Stimulated activated memory B cell treated with anti-CD40 and anti-IgM and Interleukin-4, amounts not matched to agents 10 μg/mL and 1 μg/mL and 100 μg/mL, for 72 hours (primary cell): ENCODE results near the gene HOXC10.

Source experiments
- ATAC-seq: fragments of 150-1000 bp; cut with Tn5 transposase; 2 replicates; pipeline ENCODE4 v1.10.0; 2021
- H3K27ac Mint-ChIP-seq: one replicate; pipeline ENCODE4 v1.8.0; 2022; ENCODE audit warnings: mild to moderate bottlenecking, mixed read lengths
- H3K27me3 Mint-ChIP-seq: one replicate; pipeline ENCODE4 v1.8.0; 2022; ENCODE audit warnings: mixed read lengths
- H3K36me3 Mint-ChIP-seq: one replicate; pipeline ENCODE4 v1.8.0; 2022; ENCODE audit warnings: mixed read lengths
- H3K4me1 Mint-ChIP-seq: one replicate; pipeline ENCODE4 v1.8.0; 2022; ENCODE audit warnings: mixed read lengths
- H3K4me3 Mint-ChIP-seq: one replicate; pipeline ENCODE4 v1.8.0; 2022; ENCODE audit warnings: mild to moderate bottlenecking, moderate library complexity, mixed read lengths
- H3K9me3 Mint-ChIP-seq: one replicate; pipeline ENCODE4 v1.8.0; 2022; ENCODE audit warnings: mixed read lengths

HOXC10 gene

DNA sequence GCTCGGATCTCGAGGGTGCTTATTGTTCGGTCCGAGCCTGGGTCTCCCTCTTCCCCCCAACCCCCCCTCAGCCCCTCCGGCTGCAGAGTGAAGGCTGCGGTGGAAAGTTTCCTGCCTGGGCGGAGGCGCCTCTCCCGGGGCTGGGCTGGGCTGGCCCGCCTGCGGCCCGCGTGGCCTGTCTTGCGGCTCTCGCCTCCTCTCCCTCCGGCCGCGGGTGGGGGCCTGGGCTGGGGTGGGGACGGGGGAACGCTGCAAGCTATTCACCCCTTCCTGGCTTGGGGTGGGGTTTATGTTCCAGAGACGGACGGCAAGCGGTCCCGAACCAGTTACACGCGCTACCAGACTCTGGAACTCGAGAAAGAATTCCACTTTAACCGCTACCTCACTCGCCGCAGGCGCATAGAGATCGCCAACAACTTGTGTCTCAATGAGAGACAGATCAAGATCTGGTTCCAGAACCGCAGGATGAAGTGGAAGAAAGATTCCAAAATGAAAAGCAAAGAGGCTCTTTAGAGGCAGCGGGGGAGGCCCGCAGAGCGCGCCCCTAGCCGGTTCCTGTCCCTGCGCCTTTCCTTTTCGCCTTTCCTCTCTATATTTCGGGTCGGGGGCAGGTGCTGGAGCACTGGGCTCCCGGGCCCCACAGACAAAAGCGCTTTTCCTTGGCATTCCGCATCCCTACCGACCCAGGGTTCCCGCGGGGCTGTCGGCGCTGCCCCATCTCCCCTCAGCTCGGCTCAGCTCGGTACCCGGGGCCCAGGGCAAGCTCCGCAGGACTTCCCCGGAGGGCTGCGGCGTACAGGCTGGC, 49.2 kb downstream of the HOXC10 start:
- Mint-ChIP-seq H3K27ac (no peak overlapping the region), H3K36me3 (no peaks in the 10 kb centered on the region), H3K9me3 (no peaks in the 10 kb centered on the region), H3K4me1 (peaks cover 26% of the 10 kb centered on the region), H3K27me3 (peaks cover 95% of the 10 kb centered on the region), H3K4me3 (peak overlapping the region; percentile 61)
- peak; percentile 18 for ATAC-seq

DNA sequence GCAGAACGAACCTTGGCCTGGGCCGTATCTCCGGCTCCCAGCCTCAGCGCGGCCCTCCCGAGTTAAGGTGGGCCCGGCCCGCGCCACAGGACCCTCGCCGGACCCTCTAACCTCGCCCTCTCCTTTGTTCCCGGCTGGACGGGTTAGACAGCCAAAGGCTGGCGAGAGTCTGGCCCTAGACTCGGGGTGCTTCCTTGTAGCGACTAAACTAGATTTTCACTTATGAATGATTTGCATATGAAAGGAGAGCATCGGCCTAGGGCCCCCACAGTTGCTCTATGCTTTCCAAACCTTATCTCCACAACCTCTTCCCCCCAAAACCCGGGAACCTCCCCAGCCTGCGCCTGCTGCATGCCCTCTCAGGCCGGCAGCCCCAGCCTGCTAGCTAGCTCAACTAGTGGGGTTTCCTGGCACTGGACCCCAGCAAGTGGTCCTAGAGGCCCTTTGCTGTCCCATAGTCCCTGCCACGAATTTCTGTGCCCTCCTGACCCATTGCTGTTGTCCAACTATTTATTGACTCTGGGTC, 49.9 kb downstream of the HOXC10 start:
- Mint-ChIP-seq H3K27me3 (peaks cover 95% of the 10 kb centered on the region), H3K4me1 (peaks cover 26% of the 10 kb centered on the region), H3K36me3 (no peaks in the 10 kb centered on the region), H3K4me3 (peak overlapping the region; percentile 42), H3K27ac (no peak overlapping the region), H3K9me3 (no peaks in the 10 kb centered on the region)
- no peak for ATAC-seq

DNA sequence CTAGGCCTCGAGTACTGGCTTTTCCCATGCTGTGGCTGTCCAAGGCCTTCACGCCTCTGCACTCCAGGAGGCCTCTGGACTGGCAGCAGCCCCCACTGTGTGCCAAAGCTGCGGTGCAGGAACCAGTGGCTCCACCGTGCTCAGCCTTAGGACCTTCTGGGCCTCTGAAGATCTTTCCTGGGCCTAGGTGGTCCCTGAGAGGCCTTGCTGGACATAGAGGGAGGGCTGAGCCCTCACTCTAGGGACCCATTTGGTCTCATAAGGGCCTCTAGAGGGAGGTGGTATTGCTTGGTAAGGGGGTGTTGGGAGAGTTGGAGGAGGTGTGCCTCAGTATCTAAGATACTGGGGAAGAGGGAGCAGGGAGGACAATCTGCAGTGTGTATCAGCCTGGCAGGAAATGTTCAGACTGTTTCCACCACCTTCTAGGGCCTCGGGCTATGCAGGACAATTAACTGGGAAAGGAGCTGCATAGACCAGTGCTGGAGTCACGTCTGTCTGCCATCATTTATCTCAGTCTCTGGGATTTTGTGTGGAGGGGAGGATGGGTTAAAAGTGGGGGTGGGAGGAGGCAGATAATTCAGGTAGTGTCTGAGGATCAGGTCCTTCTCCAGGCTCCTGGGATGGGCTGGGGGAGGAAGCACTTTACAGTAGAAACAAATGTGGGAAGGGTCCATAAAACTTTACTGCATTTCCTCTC, 50.8 kb downstream of the HOXC10 start:
- H3K27me3 Mint-ChIP-seq = peaks cover 95% of the 10 kb centered on the region
- H3K36me3 Mint-ChIP-seq = no peaks in the 10 kb centered on the region
- peaks cover 26% of the 10 kb centered on the region for H3K4me1 Mint-ChIP-seq
- H3K4me3 Mint-ChIP-seq = no peak overlapping the region
- ATAC-seq = no peak
- no peaks in the 10 kb centered on the region for H3K9me3 Mint-ChIP-seq
- no peak overlapping the region for H3K27ac Mint-ChIP-seq

DNA sequence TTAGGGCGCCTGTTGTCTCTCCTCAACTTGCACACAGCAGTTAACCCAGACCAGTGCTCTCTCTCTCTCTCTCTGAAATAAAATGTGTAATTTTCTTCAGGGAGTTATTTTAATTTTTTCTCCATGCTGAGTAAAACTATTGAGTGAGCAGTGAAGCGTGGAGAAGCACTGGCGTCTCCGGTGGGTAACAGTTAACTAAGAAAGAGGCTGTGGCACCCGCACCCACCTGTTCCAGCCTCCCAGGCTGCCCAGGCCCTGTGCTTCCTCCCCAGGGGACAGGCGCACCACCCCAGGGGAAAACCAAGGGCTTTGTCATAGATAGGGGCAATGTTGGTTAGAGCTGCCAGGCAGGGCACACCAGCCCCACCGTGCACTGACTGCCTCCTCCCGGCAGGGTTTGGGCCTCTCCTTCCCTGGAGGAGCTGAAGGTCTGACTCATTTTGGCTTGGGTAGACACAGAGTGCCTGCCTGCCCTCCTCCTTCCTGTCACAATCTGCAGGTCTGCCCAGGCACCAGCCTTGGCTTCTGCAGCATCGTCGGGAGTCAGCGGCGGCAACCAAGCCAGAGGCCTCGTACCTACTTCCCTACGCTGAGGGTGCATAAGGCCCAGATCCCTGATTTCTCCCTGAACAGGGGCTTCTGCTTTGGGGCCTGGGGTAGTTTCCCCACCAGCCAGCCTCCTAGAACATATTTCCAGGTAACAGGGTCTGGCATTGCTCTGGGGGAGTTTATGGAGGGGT, 51.8 kb downstream of the HOXC10 start:
- no peaks in the 10 kb centered on the region for H3K9me3 Mint-ChIP-seq
- H3K36me3 Mint-ChIP-seq = no peaks in the 10 kb centered on the region
- no peak overlapping the region for H3K4me3 Mint-ChIP-seq
- peak; percentile 44 for ATAC-seq
- peaks cover 95% of the 10 kb centered on the region for H3K27me3 Mint-ChIP-seq
- H3K4me1 Mint-ChIP-seq = peaks cover 26% of the 10 kb centered on the region
- no peak overlapping the region for H3K27ac Mint-ChIP-seq

DNA sequence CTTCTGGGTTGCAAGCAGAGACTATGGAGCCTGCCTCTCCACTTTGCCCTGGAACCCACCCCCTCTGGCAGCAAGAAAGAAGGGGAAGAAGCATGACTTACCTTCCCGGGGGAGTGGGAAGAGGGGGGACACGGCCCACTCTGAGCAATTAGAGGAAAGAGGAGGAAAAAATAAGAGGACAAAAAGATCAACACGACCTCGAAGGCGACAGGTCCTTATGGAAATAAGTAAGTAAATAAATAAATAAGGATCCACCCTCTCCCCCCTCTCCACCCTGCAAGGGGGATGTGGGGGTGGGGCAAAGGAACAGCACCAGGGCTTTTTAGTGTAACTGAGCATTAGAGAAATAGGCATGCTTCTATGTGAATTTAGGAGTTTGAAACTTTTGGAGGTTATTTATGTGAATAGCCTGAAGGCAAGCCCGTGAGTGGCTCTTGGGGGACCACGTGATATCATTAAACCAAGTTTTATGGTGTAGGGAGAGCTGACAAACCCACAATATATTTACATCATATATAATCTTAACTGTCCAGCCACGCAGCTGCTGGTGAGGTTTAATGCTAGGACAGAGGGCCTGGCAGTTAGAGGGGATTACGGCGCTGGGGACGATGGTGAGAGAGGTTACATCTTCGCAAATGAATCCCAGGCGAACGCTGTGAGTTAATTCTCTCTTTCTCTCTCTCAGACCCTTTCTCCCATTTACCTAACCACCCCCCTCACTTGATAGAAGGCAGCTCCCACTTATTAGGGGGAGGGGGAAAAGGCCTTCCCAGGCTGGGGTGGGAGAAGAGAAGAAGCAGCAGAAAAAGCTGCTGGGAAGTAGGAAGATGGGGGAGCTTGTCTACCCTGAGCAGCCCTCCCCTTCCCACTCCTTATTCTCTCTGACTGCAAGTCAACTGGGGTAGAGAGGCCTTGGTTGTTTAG, 52.7 kb downstream of the HOXC10 start:
- no peaks in the 10 kb centered on the region for H3K36me3 Mint-ChIP-seq
- no peak overlapping the region for H3K4me3 Mint-ChIP-seq
- H3K27ac Mint-ChIP-seq = no peak overlapping the region
- H3K4me1 Mint-ChIP-seq = peaks cover 21% of the 10 kb centered on the region
- no peak for ATAC-seq
- H3K9me3 Mint-ChIP-seq = no peaks in the 10 kb centered on the region
- peaks cover 95% of the 10 kb centered on the region for H3K27me3 Mint-ChIP-seq

GRCh38 chr12:54038284-54038870, 53.4 kb downstream of the HOXC10 start:
- Mint-ChIP-seq H3K9me3 (no peaks in the 10 kb centered on the region), H3K4me3 (no peak overlapping the region), H3K27ac (no peak overlapping the region), H3K36me3 (no peaks in the 10 kb centered on the region), H3K27me3 (peaks cover 95% of the 10 kb centered on the region), H3K4me1 (peaks cover 14% of the 10 kb centered on the region)
- ATAC-seq = no peak

GRCh38 chr12:54038871-54039414, 54.0 kb downstream of the HOXC10 start:
- Mint-ChIP-seq H3K4me1 (peaks cover 12% of the 10 kb centered on the region), H3K27ac (no peak overlapping the region), H3K36me3 (no peaks in the 10 kb centered on the region), H3K4me3 (no peak overlapping the region), H3K27me3 (peaks cover 96% of the 10 kb centered on the region), H3K9me3 (no peaks in the 10 kb centered on the region)
- ATAC-seq = no peak

DNA sequence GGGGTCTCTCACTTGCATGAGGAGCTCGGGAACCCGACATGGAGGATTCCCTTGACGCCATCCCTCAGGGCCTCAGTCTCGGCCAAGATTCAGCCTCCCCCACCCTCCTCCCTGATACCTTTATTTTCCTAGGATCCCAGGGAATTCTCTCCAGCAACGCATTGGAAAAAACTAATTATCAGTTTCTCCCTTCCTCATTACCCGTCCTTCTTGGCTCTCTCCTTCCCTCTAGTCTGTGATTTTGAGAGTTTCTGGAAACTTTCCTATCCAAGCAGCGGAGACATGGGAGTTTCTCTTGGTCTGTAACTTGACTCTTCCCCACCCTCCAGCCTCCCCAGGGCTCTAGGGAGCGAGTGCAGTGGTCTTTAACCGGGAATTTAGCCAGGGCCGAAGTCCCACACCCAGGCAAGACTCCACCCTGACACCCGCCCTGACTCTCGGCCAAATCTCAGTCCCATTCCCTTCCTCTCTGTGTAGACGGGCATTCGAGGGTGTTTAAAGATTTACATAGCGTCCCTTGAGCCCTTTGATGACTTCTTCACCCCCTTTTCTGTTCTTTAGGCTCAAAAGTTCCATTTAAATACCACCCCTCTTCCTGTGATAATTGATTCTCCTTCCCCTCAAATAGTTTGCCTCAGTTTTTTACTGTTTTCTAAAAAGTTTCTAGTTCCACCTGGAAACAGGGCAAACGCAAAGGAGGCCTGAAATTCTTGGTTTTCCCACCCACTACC, 54.6 kb downstream of the HOXC10 start:
- no peaks in the 10 kb centered on the region for H3K36me3 Mint-ChIP-seq
- H3K27ac Mint-ChIP-seq = no peak overlapping the region
- H3K9me3 Mint-ChIP-seq = no peaks in the 10 kb centered on the region
- H3K4me3 Mint-ChIP-seq = no peak overlapping the region
- no peak for ATAC-seq
- peaks cover 13% of the 10 kb centered on the region for H3K4me1 Mint-ChIP-seq
- H3K27me3 Mint-ChIP-seq = peaks cover 100% of the 10 kb centered on the region
